Panc1 (cell line): ENCODE data around the gene CD96.

ENCODE experiments used
- POLR2AphosphoS5 ChIP-seq: IDR thresholded peaks from 2 replicates; pipeline ENCODE4 v1.6.1; 2012; ENCODE audit warnings: mild to moderate bottlenecking, low read depth, low read length, moderate library complexity
- TF ChIP-seq, protein P1 (sequence below): fragments of 450-650 bp; IDR thresholded peaks from 2 replicates; pipeline ENCODE4 v1.5.1; 2017; ENCODE audit warnings: mild to moderate bottlenecking

DNA sequence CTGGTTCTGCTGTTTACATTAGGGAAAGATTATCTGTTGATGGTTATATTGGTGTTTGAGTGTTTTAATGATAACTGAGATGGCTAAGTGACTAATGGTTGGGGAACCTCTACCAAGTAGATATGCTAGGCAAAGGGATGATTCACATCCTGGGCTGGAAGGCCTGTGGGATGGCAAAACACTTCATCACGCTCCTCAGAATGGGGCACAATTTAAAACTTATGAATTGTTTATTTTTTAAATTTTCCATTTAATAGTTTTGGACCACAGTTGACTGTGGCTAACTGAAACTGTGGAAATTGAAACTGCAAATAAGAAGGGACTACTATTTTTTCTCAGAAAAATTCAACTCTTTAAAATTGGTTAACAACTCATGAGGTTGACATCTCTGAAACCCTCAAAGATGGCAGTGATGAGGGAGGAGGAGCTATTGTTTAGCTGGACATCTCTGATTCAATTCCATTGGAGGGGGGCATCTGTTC lies 153.7 kb downstream of the CD96 start:
- TF ChIP-seq, protein P1, sequence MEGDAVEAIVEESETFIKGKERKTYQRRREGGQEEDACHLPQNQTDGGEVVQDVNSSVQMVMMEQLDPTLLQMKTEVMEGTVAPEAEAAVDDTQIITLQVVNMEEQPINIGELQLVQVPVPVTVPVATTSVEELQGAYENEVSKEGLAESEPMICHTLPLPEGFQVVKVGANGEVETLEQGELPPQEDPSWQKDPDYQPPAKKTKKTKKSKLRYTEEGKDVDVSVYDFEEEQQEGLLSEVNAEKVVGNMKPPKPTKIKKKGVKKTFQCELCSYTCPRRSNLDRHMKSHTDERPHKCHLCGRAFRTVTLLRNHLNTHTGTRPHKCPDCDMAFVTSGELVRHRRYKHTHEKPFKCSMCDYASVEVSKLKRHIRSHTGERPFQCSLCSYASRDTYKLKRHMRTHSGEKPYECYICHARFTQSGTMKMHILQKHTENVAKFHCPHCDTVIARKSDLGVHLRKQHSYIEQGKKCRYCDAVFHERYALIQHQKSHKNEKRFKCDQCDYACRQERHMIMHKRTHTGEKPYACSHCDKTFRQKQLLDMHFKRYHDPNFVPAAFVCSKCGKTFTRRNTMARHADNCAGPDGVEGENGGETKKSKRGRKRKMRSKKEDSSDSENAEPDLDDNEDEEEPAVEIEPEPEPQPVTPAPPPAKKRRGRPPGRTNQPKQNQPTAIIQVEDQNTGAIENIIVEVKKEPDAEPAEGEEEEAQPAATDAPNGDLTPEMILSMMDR: no peak
- no peak for TF ChIP-seq POLR2AphosphoS5
